Measurements from ENCODE around the gene TSGA10IP.
"Not testable (repeated sequence)": the region's sequence is repeated elsewhere in the genome, so short reads cannot be mapped to it uniquely, and the experiment has no call there.

TSGA10IP gene

DNA sequence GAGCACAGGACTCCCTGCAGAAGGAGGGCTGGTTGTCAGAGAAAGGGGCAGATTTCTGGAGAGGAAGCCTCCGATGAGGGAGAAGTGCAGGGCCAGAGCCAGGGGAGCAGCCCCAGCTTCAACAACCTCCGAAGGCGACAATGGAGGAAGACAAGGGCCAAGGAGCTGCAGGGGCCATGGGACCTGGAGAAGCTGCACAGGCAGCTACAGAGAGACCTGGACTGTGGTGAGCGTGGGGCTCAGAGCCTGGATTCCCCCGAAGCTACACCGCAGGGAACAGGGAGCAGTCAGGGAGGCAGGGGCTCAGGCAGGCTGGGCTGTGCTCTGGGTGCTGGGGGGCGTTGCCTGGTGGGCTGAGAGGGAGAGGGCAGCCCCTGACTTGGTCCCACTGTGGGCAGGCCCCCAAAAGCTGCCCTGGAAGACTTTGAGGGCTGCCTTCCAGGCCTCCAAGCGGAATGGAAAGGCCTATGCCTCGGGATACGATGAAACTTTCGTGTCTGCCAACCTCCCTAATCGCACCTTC lies 2.4 kb downstream of the TSGA10IP start:
- no peak for DNase-seq

DNA sequence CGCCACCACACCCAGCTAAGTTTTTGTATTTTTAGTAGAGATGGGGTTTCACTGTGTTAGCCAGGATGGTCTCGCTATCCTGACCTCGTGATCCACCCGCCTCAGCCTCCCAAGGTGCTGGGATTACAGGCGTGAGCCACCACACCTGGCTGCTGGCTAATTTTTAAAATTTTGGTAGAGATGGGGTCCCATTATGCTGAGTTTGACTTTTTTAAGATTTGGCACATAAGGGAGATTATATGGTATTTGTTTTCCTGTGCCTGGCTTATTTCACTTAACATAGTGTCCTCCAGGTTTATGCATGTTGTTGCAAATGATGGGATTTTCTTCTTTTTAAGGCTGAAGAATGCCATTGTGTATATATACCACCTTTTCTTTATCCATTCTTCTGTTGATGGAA lies 5.4 kb downstream of the TSGA10IP start:
- DNase-seq, result not testable (repeated sequence)

DNA sequence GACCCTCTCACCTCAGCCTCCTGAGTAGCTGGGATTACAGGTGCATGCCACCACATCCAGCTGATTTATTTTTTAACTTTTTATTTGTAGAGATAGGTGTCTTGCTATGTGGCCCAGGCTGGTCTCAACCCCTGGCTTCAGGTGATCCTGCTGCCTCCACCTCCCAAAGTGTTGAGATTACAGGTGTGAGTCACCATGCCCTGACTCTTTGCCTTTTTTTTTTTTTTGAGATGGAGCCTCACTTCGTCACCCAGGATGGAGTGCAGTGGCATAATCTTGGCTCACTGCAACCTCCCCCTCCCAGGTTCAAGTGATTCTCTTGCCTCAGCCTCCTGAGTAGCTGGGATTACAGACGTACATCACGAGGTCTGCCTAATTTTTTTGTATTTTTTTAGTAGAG lies 6.4 kb downstream of the TSGA10IP start:
- DNase-seq, result not testable (repeated sequence)

DNA sequence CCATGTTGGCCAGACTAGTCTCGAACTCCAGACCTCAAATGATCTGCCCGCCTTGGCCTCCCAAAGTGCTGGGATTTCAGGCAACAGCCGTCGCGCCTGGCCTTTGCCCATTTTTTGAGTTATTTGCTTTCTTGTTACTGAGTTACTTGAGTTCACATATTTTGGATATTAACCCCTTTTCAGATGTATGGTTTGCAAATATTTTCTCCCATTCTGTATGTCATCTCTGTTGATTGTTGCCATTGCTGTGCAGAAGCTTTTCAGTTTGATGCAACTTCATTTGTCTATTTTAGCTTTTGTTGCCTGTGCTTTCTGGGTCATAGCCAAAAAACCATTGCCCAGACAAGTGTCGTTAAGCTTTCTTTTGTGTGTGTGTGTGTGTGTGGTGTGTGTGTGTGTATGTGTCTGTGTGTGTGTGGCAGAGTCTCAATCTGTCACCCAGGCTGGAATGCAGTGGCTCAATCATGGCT lies 6.8 kb downstream of the TSGA10IP start:
- no peak for DNase-seq

DNA sequence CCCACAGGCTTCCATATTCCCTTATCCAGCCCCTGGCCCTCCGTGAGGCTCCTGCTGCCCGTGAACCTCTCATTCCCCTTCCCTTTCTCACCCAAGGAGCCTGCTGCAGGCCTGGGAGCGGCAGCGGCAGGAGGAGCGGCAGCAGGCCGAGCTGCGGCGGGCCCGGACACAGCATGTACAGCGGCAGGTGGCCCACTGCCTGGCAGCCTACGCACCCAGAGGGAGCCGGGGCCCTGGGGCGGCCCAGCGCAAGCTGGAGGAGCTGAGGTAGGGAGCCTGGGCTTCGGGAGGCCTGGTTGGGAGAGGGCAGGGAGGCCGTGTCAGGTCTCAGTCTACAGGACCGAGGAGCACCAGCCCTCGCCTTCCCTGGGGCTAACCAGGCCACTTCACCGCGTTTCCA lies 8.2 kb downstream of the TSGA10IP start:
- no peak for DNase-seq

DNA sequence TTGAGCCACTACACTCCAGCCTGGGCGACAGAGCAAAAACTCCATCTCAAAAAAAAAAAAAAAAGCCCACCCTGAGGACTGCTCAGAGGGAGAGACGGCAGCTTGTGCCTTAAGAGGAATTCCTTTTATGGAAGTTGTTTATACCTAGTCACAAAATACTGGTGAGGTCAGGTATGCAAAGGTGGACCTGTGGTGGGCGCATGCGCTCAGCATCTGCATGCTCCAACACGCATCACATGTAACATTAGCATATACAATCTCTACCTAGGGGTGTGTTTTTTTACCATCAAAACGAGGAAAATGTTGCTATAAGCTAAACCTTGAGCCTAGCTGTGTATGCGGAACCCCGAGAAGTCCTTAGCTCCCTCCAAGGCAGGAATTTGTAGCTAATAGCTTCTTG lies 9.5 kb downstream of the TSGA10IP start:
- DNase-seq, result no peak

DNA sequence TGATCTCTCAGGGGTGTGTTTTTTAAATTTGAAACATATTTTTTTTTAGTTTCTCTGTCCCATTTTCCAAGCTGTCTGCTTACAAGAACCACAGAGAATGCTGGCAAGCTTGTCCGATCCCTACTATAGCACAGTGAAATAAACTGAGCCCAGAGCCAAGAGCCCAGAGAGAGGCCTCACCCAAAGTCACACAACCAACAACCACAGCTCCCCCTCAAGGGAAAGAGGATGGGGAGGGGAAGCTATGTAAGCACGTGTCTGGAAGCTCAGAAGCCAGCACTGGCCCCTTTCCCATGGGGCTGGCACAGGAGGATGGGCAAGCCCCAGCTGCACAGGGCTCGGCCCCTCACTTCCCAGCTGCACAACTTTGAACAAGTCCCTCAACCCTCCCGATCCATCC lies 13.0 kb downstream of the TSGA10IP start:
- no peak for DNase-seq

DNA sequence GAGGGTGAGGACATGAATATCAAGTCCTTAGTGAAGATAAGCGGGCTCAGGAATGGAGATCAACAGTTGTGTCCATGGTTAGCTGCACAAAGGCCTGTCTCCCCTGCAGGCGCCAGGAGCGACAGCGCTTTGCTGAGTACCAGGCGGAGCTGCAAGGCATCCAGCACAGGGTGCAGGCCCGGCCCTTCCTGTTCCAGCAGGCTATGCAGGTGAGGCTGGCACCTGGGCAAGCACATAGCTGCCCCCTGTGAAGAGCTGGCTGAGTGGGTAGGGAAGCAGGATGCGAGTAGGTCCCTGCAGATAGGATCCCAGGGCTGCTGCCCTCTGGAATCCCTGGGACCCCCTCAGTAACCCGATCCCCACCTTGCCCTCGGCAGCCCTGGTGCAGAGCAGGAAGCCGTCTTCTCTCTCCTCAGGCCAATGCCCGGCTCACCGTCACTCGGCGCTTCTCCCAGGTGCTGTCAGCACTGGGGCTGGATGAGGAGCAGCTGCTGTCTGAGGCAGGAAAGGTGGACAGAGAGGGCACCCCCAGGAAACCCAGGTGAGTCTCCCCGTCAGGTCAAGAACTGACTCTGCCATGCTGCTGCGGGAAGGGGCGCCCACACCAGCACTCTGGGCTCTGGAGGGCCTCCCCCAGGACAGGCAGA lies 13.6 kb downstream of the TSGA10IP start:
- no peak for DNase-seq

DNA sequence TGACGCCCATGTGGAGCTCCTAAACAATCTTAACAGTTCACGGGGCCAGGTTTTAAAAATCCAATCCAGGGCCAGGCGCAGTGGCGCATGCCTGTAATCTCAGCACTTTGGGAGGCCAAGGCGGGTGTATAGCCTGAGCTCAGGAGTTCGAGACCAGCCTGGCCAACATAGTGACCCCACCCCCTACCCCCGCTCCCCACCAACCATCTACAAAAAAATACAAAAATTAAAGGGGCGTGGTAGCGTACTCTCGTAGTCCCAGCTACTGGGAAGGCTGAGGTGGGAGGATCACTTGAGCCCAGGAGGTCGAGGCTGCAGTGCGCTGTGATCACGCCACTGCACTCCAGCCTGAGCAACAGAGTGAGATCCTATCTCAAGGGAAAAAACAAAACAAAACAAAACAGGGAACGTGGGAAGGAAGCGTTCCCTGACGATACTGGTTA lies 15.6 kb downstream of the TSGA10IP start:
- DNase-seq, result no peak

DNA sequence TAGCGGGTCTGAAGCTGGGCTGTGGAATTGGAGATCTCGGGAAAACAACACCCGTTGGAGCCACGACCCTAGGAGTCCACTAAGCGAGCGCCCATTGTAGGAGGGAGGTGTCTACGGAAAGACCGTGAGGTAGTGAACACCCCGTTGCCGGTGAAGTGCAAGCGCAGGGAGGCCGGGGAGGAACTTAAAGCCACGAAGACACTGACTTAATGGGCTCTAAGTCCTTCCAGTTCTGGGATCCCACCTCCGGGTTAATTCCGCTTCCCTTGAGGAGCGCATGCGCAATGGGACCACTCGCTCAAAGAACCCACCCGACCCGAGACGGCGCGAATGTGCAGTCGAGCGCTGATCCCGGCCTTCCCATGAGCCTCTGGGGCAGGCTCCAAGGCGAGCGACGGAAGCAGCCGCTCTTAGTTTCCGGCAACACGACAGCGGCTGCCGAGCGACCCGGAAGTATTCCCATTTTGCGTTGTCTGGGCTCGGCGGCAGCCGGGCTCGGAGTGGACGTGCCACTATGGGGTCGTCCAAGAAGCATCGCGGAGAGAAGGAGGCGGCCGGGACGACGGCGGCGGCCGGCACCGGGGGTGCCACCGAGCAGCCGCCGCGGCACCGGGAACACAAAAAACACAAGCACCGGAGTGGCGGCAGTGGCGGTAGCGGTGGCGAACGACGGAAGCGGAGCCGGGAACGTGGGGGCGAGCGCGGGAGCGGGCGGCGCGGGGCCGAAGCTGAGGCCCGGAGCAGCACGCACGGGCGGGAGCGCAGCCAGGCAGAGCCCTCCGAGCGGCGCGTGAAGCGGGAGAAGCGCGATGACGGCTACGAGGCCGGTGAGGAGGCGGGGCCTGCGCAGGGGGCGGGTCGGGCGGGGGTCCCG lies 16.2 kb downstream of the TSGA10IP start, which contains the start of gene SART1:
TSS of gene SART1 (plus strand) at position 468 of the 874 bp plus-strand sequence. CDS start at position 515, 47 bp downstream.
- DNase-seq, result peak; percentile 95

DNA sequence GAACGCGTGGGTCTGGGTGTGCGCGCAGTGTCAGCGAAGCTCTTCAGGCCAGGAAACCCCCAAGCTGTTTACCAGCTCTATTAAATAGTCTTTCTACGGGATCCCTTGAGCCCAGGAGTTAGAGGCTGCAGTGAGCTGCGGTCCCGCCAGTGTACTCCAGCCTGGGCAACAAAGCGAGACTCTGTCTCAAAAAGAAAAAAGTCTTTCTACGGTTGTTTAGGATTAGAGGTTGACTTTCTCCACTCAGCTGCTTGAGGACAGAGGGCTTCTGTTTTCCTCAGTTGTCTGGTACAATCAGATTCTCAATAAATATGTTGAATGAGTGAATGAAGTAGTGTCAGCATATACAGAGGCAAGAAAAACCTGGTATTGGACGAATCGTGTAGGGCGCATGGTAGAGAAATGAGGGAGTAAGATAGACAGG lies 16.9 kb downstream of the TSGA10IP start:
- no peak for DNase-seq

DNA sequence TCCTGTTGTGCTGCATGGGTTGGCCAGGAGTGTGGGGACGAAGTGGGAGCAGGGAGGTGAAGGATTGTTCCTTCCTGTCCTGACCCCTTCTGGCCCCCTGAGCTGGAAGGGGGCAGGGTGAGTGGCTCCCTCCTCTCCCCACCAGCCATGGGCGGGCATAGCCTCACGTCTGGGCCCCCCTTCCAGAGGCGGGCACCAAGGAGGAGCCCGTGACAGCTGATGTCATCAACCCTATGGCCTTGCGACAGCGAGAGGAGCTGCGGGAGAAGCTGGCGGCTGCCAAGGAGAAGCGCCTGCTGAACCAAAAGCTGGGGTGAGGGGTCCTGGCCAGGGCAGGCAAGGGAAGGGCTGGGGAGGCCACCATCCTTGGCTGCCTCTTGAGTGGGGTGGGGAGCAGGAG lies 19.6 kb downstream of the TSGA10IP start:
- no peak for DNase-seq

DNA sequence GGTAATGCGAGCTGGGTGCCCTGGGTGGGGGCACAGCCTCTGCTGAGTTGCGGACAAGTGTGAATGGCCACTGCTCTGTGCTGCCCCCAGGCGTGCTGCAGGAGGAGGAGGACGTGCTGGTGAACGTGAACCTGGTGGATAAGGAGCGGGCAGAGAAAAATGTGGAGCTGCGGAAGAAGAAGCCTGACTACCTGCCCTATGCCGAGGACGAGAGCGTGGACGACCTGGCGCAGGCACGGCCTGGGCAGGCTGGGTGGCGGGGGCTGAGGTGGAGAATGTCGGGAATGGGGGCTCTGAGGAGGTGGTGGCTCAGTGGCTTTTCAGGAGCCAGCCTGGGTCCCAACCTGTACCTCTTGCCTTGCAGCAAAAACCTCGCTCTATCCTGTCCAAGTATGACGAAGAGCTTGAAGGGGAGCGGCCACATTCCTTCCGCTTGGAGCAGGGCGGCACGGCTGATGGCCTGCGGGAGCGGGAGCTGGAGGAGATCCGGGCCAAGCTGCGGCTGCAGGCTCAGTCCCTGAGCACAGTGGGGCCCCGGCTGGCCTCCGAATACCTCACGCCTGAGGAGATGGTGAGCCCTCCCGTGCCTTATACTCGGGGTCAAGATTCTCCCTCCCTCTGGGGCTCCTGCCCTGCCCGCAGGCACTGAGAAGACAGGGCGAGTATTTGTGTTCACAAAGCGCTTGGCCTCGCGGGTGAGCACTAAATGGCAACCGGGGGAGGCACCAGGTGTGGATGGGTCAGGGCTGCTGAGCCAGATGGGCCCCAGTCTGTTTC lies 20.9 kb downstream of the TSGA10IP start:
- no peak for DNase-seq

DNA sequence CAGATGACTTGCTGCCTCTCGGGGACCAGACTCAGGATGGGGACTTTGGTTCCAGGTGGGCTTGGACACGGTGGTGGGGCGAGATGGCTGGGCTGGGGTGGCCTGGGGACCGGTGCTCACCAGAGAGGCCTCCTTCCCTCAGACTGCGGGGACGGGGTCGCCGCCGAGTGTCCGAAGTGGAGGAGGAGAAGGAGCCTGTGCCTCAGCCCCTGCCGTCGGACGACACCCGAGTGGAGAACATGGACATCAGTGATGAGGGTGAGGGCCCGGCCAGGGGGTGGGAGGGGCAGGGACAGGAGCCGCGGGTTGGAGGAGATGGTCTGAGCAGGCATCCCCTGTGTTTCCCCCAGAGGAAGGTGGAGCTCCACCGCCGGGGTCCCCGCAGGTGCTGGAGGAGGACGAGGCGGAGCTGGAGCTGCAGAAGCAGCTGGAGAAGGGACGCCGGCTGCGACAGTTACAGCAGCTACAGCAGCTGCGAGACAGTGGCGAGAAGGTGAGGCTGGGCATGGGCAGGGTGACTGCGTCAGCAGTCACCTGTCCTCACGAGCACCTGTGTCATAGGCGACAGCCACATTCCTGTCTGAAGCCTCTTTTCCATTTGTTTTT lies 22.2 kb downstream of the TSGA10IP start:
- DNase-seq, result no peak

DNA sequence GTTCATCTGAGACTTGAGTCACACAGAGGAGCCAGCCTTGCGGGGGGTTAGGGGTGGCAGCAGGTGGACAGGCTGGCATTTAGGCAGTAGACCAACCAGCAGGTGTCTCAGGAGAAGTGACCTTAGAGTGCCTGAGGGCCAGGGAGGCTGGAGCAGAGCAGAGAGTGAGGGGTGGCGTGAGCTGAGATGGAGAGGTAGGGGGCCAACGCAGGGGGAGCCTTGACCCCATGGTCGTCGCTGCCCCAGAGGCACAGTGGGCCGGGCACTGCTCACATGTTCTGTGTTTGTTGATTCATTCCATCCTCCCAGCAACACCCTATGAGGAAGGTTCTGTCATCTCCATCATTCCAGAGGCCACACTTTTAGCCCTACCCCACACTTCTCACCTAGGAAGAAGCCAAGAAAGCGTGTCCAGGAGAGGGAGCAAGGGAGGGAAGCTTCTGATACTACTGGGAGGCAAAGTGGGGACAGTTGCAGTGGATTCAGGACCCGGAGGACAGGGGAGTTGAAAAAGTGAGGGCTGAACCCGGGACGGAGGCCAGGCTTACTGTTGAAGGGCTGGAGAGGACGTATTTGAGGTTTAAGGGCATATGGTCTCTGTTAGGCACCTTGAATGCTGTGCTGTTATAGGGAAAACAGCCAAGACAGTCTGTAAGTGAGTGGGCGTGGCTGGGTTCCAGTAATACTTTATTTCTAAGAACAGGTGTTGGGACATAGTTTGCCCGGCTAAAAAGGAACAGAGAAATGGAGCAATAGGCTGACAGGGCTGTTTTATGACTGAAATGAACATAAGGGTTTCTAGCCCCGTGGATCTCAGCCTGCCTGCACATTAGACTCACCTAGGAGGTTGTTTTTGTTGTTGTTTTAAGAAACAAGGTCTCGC lies 23.6 kb downstream of the TSGA10IP start:
- no peak for DNase-seq

DNA sequence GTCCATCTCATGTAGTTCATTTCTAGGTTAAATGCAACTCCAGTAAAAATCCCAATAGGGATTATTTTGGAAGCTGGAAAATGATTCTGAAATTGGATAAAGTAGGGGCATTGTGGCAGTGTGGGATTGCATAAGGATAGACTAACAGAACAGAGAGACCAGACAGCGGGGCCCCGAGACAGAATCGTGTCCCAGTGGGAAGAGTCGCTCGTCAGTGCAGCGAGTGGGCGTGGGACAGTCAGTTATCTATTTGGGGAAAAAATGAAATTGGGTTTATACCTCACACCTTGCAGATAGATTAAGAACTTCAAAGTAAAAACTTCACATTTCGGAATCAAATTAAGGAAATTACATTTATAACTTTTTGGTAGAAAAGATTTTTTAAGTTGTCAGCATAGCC lies 26.8 kb downstream of the TSGA10IP start:
- no peak for DNase-seq

DNA sequence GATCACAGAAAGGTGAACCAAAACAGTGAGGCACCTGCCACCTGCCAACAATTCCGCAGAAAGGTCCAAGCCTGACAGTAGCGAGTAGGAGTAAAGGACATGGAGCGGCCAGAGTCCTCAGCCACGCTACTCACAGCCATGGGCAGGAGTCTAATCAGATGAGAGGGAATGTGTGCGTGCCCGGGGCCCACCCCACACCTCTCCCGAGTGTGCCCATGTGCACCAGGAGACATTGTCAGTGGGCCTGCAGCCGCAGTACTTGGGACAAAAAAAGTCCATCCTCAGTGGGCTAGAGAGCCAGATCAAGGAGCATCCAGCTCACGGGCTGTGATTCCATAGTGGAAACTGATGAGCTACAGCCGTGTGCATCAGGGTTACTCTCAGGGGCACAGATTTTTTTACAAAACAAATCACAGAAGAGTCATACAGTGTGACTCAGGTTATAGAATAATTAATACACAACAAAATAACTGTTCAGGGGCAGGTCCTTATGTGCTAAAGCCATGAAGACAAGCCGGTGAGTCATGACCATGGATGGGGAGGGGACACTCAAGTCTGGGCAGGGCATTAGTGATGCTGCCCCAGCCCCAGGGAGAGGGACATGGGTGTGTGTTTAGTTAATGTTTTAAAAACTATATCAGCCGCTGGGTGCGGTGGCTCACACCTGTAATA lies 28.3 kb downstream of the TSGA10IP start:
- DNase-seq, result no peak

DNA sequence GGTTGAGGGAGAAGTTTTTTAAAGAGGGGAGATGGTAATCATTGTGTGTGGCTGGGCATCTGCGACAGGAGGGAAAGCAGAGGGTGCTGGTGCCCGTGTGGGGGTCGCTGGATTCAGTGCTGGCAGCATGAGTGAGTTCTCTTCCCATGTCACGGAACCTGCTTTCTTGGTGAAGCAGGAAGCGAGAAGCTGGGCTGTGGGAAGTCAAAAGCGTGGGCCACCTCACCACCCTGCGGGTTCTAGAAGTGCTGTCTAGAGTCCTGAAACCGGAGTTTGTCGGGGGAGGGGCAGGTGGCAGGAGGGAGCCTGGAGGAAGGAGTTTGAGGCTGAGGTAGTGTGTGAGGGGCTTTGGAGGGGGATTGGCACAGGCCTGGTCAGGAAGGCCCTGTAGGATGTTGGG lies 30.5 kb downstream of the TSGA10IP start:
- DNase-seq, result no peak

DNA sequence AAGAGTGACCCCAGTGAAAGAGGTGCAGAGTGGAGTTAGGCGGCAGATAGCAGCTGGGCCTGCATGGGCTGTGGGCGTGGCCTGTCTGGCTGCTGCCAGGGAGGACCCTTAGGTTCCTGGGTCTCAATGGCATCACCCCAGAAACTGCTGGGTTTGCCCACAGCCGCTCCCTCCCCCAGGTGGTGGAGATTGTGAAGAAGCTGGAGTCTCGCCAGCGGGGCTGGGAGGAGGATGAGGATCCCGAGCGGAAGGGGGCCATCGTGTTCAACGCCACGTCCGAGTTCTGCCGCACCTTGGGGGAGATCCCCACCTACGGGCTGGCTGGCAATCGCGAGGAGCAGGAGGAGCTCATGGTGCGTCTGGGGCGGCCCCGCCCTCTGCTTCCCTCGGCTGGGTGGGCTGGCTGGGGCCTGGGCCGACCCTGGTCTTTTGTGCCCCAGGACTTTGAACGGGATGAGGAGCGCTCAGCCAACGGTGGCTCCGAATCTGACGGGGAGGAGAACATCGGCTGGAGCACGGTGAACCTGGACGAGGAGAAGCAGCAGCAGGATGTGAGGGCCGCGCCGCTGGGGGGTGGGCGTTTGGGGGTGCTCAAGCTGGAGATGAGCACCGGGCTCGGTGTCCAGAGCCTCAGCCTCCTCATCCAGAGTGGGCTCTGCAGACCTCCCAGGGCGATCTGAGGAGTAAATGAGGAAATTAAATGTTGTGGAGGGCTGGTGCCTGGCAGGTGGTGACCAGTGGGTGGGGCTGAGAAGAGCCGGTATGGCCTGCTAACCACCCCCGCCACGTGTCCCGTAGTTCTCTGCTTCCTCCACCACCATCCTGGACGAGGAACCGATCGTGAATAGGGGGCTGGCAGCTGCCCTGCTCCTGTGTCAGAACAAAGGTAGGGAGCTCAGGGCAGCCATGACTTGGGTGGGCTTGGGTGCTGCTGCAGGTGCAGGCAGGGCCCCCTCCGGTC lies 31.2 kb downstream of the TSGA10IP start:
- no peak for DNase-seq
